NCI-H146 (cell line): Measurements from ENCODE around the gene CENPN.

Experiments used
- DNase-seq: peaks from one replicate; lab custom pipeline; 2025; lab: John Stamatoyannopoulos, UW

Gene CENPN

GRCh38 chr16:80991792-80992430 lies 15.1 kb upstream of the CENPN start:
- DNase-seq, result no peak

GRCh38 chr16:80992676-80993293 lies 14.2 kb upstream of the CENPN start:
- no peak for DNase-seq

GRCh38 chr16:80993307-80993706 lies 13.7 kb upstream of the CENPN start:
- DNase-seq, result no peak

- no peak for DNase-seq
These were observed 13.2 kb upstream of the CENPN start for GRCh38 chr16:80993834-80994233.

- no peak for DNase-seq
These were observed 12.6 kb upstream of the CENPN start for GRCh38 chr16:80994451-80994850.

- DNase-seq, result no peak
These were observed 10.3 kb upstream of the CENPN start for GRCh38 chr16:80996688-80997138.

- no peak for DNase-seq
These were observed 9.7 kb upstream of the CENPN start for GRCh38 chr16:80997139-80997798.

GRCh38 chr16:80997964-80998620 lies 8.9 kb upstream of the CENPN start:
- DNase-seq, result no peak

- no peak for DNase-seq
These were observed 6.1 kb upstream of the CENPN start for GRCh38 chr16:81000873-81001272.

- DNase-seq, result no peak
These were observed 5.7 kb upstream of the CENPN start for GRCh38 chr16:81001330-81001729.

- DNase-seq, result no peak
These were observed 4.0 kb upstream of the CENPN start for GRCh38 chr16:81003064-81003463.

- no peak for DNase-seq
These were observed 3.2 kb upstream of the CENPN start for GRCh38 chr16:81003610-81004460.

GRCh38 chr16:81004646-81005353 lies 2.2 kb upstream of the CENPN start:
- DNase-seq, result peak; percentile 11

- no peak for DNase-seq
These were observed 1.3 kb upstream of the CENPN start for GRCh38 chr16:81005610-81006161.

- DNase-seq, result peak; percentile 71
These were observed 702 bp upstream of the CENPN start for GRCh38 chr16:81006211-81006812.

GRCh38 chr16:81008505-81008789 lies 1.4 kb downstream of the CENPN start:
- DNase-seq, result no peak

GRCh38 chr16:81012974-81013373 lies 6.0 kb downstream of the CENPN start:
- no peak for DNase-seq

- no peak for DNase-seq
These were observed 7.7 kb downstream of the CENPN start for GRCh38 chr16:81014672-81015071.

- no peak for DNase-seq
These were observed 11.5 kb downstream of the CENPN start for GRCh38 chr16:81018496-81018895.

GRCh38 chr16:81026429-81026828 lies 19.4 kb downstream of the CENPN start:
- no peak for DNase-seq
